ENCODE measurements around the gene SPTA1. TPM values are rescaled to one million over a fixed set of nuclear protein-coding genes. Genes with fewer than 3 reads are reported as not detected.

SPTA1 gene
- polyA plus RNA-seq, 1 donor (not counting 4 experiments of a cell fraction or from before 2014, with no cell fraction given) = not detected

DNA sequence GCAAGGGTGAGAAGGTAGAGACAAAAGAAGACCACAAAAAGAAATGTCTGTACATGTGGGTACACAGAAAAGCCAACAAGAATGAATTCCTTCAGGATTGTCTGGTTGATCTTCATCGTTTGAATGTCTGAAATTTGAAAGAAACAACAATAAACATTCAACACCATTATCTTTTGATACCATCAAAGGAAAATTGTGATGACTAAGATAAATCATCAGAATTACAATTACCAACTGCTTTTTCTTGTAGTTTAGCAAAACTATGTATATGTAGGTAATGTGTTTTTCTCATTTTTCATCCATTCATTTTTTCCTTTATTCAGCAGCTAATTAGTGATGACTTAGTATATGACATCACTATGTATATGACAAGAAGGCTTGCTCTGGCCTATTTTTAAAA lies 106.8 kb downstream of the SPTA1 start, which contains the start of gene OR10X1:
TSS of gene OR10X1 (minus strand) at position 167 of the 400 bp plus-strand sequence. CDS start at position 167, 0 bp downstream.
- FAIRE-seq = no peak

GRCh38 chr1:158577561-158577960 lies 109.0 kb downstream of the SPTA1 start:
- no peaks in the 10 kb centered on the region for H3K27me3 ChIP-seq (ENCODE audit: control insufficient read depth, extremely low read depth, insufficient read depth, low read length)
- DNase-seq (ENCODE audit: low read depth, low spot score) (no peak), FAIRE-seq (no peak)
- TF ChIP-seq, protein P1, sequence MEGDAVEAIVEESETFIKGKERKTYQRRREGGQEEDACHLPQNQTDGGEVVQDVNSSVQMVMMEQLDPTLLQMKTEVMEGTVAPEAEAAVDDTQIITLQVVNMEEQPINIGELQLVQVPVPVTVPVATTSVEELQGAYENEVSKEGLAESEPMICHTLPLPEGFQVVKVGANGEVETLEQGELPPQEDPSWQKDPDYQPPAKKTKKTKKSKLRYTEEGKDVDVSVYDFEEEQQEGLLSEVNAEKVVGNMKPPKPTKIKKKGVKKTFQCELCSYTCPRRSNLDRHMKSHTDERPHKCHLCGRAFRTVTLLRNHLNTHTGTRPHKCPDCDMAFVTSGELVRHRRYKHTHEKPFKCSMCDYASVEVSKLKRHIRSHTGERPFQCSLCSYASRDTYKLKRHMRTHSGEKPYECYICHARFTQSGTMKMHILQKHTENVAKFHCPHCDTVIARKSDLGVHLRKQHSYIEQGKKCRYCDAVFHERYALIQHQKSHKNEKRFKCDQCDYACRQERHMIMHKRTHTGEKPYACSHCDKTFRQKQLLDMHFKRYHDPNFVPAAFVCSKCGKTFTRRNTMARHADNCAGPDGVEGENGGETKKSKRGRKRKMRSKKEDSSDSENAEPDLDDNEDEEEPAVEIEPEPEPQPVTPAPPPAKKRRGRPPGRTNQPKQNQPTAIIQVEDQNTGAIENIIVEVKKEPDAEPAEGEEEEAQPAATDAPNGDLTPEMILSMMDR (optimal IDR thresholded peaks at IDR 0.05 in 1 of 3, IDR thresholded peaks at IDR 0.05 in 1 of 3, conservative IDR thresholded peaks at IDR 0.05 in 1 of 3; ENCODE audit: extremely low read depth in 1 of 3, insufficient read depth in 2 of 3, low read length in 3 of 3) = no peak
- TF ChIP-seq EZH2 (IDR thresholded peaks at IDR 0.05; ENCODE audit: low read length) = no peak
- no peak overlapping the region for H3K27ac ChIP-seq (ENCODE audit: control insufficient read depth, insufficient read depth, low read length)
- H3K9ac ChIP-seq (ENCODE audit: control insufficient read depth, extremely low read depth, insufficient read depth, low read length) = no peak overlapping the region
- H3K4me3 ChIP-seq (ENCODE audit: control insufficient read depth in 2 of 3, extremely low read depth in 1 of 3, insufficient read depth in 2 of 3, low read depth in 1 of 3, low read length in 3 of 3) = no peak overlapping the region
- H3K4me1 ChIP-seq (ENCODE audit: control insufficient read depth, extremely low read depth, insufficient read depth, low read length) = no peaks in the 10 kb centered on the region
- no peaks in the 10 kb centered on the region for H3K36me3 ChIP-seq (ENCODE audit: control insufficient read depth in 2 of 2, extremely low read depth in 1 of 2, insufficient read depth in 2 of 2, low read length in 2 of 2)
- dilution Hi-C loops (cut with MboI; ENCODE audit: extremely low pct_ligation_motif_present, low sequenced_read_pairs) = no loop called here
- H3K4me2 ChIP-seq (ENCODE audit: control insufficient read depth, extremely low read depth, insufficient read depth, low read depth, low read length) = no peak overlapping the region
- H3K9me3 ChIP-seq (ENCODE audit: control insufficient read depth, low read depth, low read length) = no peaks in the 10 kb centered on the region
- H3K9me1 ChIP-seq (ENCODE audit: control insufficient read depth, extremely low read depth, insufficient read depth, low read length) = no peaks in the 10 kb centered on the region
- no peak overlapping the region for H2AFZ ChIP-seq (ENCODE audit: control insufficient read depth, low read length)
- H3K79me2 ChIP-seq (ENCODE audit: control insufficient read depth, insufficient read depth, low read length) = no peaks in the 10 kb centered on the region
- no peaks in the 10 kb centered on the region for H4K20me1 ChIP-seq (ENCODE audit: control insufficient read depth, extremely low read depth, insufficient read depth, low read length)

More for the DNA sequence above, 106.8 kb downstream of the SPTA1 start, which contains the start of gene OR10X1:
- no peak within 1 kb of the TSS for H3K27ac ChIP-seq (ENCODE audit: control insufficient read depth, insufficient read depth, low read length)
- H3K79me2 ChIP-seq (ENCODE audit: control insufficient read depth, insufficient read depth, low read length) = no peaks in the 10 kb centered on the region
- H3K4me3 ChIP-seq (ENCODE audit: control insufficient read depth in 2 of 3, extremely low read depth in 1 of 3, insufficient read depth in 2 of 3, low read depth in 1 of 3, low read length in 3 of 3) = no peak within 1 kb of the TSS
- dilution Hi-C loops (cut with MboI; ENCODE audit: extremely low pct_ligation_motif_present, low sequenced_read_pairs) = no loop called here
- TF ChIP-seq, protein P1 (optimal IDR thresholded peaks at IDR 0.05 in 1 of 3, IDR thresholded peaks at IDR 0.05 in 1 of 3, conservative IDR thresholded peaks at IDR 0.05 in 1 of 3; ENCODE audit: extremely low read depth in 1 of 3, insufficient read depth in 2 of 3, low read length in 3 of 3) = no peak
- no peak for TF ChIP-seq EZH2 (IDR thresholded peaks at IDR 0.05; ENCODE audit: low read length)
- no peak for DNase-seq (ENCODE audit: low read depth, low spot score)
- H3K36me3 ChIP-seq (ENCODE audit: control insufficient read depth in 2 of 2, extremely low read depth in 1 of 2, insufficient read depth in 2 of 2, low read length in 2 of 2) = no peaks in the 10 kb centered on the region
- no peaks in the 10 kb centered on the region for H4K20me1 ChIP-seq (ENCODE audit: control insufficient read depth, extremely low read depth, insufficient read depth, low read length)
- no peak within 1 kb of the TSS for H2AFZ ChIP-seq (ENCODE audit: control insufficient read depth, low read length)
- H3K9me1 ChIP-seq (ENCODE audit: control insufficient read depth, extremely low read depth, insufficient read depth, low read length) = no peaks in the 10 kb centered on the region
- no peak within 1 kb of the TSS for H3K4me2 ChIP-seq (ENCODE audit: control insufficient read depth, extremely low read depth, insufficient read depth, low read depth, low read length)
- no peak within 1 kb of the TSS for H3K9ac ChIP-seq (ENCODE audit: control insufficient read depth, extremely low read depth, insufficient read depth, low read length)
- no peaks in the 10 kb centered on the region for H3K9me3 ChIP-seq (ENCODE audit: control insufficient read depth, low read depth, low read length)
- H3K4me1 ChIP-seq (ENCODE audit: control insufficient read depth, extremely low read depth, insufficient read depth, low read length) = no peaks in the 10 kb centered on the region
- H3K27me3 ChIP-seq (ENCODE audit: control insufficient read depth, extremely low read depth, insufficient read depth, low read length) = no peaks in the 10 kb centered on the region
